ENCODE measurements around the gene LRBA.

DNA sequence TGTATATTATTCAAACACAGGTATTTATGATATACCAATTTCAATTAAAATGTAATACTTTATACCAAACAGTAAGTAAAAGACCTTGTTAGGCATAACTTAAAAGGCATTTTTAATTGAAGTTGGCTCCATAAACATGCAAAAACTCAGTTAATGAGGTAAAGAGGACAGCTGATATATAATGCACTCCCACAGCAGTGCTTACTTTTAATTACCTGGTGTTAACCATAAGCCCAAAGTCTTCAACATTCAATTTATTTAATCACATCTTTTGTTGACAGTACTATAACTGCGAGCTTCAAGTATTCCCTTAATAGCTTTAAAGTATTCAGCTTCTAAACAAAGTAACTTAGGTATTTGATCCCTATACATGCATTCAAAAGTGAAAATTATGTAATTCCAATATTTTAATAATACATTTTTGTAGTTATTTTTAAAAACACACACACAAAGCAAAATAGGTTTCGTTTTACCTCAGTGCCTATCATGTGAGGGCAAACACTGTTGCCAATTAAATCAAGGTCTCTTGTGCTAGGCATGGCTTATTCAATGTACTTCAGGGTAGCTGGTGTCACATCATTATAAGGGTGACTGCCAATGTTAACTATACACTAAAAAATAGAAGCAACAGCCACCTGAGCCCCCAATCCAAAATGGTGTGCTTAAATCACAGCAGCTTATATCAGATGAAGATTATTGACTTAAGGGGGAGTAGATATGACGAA, 197.1 kb downstream of the LRBA start:
- no peak for TF ChIP-seq FOS (IDR thresholded peaks at IDR 0.05; ENCODE audit: low read depth, low read length)
- TF ChIP-seq POLR2A (IDR thresholded peaks at IDR 0.05; ENCODE audit: low read depth, low read length) = no peak
- TF ChIP-seq, protein P1, sequence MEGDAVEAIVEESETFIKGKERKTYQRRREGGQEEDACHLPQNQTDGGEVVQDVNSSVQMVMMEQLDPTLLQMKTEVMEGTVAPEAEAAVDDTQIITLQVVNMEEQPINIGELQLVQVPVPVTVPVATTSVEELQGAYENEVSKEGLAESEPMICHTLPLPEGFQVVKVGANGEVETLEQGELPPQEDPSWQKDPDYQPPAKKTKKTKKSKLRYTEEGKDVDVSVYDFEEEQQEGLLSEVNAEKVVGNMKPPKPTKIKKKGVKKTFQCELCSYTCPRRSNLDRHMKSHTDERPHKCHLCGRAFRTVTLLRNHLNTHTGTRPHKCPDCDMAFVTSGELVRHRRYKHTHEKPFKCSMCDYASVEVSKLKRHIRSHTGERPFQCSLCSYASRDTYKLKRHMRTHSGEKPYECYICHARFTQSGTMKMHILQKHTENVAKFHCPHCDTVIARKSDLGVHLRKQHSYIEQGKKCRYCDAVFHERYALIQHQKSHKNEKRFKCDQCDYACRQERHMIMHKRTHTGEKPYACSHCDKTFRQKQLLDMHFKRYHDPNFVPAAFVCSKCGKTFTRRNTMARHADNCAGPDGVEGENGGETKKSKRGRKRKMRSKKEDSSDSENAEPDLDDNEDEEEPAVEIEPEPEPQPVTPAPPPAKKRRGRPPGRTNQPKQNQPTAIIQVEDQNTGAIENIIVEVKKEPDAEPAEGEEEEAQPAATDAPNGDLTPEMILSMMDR (conservative IDR thresholded peaks at IDR 0.05; ENCODE audit: low read depth, low read length) = no peak
- TF ChIP-seq MXI1 (IDR thresholded peaks at IDR 0.05; ENCODE audit: borderline replicate concordance, low read depth, low read length) = no peak
- TF ChIP-seq SMC3 (IDR thresholded peaks at IDR 0.05; ENCODE audit: low read depth, low read length) = no peak
- TF ChIP-seq NFE2L2 (IDR thresholded peaks at IDR 0.05; ENCODE audit: low read depth, low read length) = no peak
